HG02970 (cell line): ENCODE measurements around the gene PREB.

Experiments used
- ATAC-seq: cut with Tn5 transposase; IDR thresholded peaks from one replicate; pipeline ENCODE4 v1.9.1; 2021; ENCODE audit warnings: mild to moderate bottlenecking, moderate library complexity, moderate number of reproducible peaks; ENCODE audit not compliant: unreplicated experiment, low FRiP score

The PREB gene

GRCh38 chr2:27099334-27099955, 35.0 kb downstream of the PREB start:
- no peak for ATAC-seq

GRCh38 chr2:27097341-27097740, 37.1 kb downstream of the PREB start:
- no peak for ATAC-seq

GRCh38 chr2:27096748-27097297, 37.6 kb downstream of the PREB start:
- no peak for ATAC-seq

- no peak for ATAC-seq
Observed at GRCh38 chr2:27095745-27096651, 38.4 kb downstream of the PREB start.

- no peak for ATAC-seq
Observed at GRCh38 chr2:27095427-27095744, 39.0 kb downstream of the PREB start.

GRCh38 chr2:27094353-27094984, 40.0 kb downstream of the PREB start:
- no peak for ATAC-seq

- ATAC-seq = no peak
Observed at GRCh38 chr2:27093430-27094352, 40.7 kb downstream of the PREB start.

GRCh38 chr2:27092696-27093429, 41.6 kb downstream of the PREB start:
- no peak for ATAC-seq

GRCh38 chr2:27091746-27092695, 42.4 kb downstream of the PREB start:
- ATAC-seq = no peak

- ATAC-seq = no peak
Observed at GRCh38 chr2:27089111-27089954, 45.1 kb downstream of the PREB start.

- ATAC-seq = no peak
Observed at GRCh38 chr2:27088634-27089033, 45.8 kb downstream of the PREB start.

- ATAC-seq = no peak
Observed at GRCh38 chr2:27087823-27088410, 46.5 kb downstream of the PREB start.

GRCh38 chr2:27086724-27087593, 47.5 kb downstream of the PREB start, which contains the start of gene KHK:
Gene KHK (plus strand): TSS chr2:27086772. CDS start chr2:27087260, 488 bp downstream.
- peak; percentile 3 for ATAC-seq

- peak; percentile 72 for ATAC-seq
Observed at GRCh38 chr2:27086090-27086723, 48.2 kb downstream of the PREB start.

- ATAC-seq = peak; percentile 11
Observed at GRCh38 chr2:27085673-27086089, 48.8 kb downstream of the PREB start.
